ENCODE data around the gene LRRIQ1.

DNA sequence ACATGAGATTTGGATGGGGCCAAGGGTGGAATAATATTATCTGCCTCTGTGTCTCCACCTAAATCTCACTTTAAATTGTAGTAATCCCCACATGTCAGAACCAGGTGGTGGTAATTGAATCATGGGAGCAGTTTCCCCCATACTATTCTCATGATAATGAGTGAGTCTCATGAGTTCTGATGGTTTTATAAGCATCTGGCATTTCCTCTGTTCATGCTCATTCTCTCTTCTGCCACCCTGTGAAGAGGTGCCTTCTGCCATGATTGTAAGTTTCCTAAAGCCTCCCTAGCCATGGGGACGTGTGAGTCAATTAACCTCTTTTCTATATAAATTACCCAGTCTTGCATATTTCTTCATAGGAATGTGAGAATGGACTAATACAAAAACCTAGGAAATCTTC is 29.9 kb upstream of the LRRIQ1 start:
- TF ChIP-seq NBN (conservative IDR thresholded peaks at IDR 0.05) (no peak), ZNF891 (CRISPR knock-in tag; IDR thresholded peaks at IDR 0.05) (no peak), NFRKB (IDR thresholded peaks at IDR 0.05) (no peak), POLR2A (IDR thresholded peaks at IDR 0.05; ENCODE audit: insufficient read depth in 1 of 2, low read depth in 2 of 2, low read length in 2 of 2) (no peak), ONECUT2 (CRISPR knock-in tag; IDR thresholded peaks at IDR 0.05) (no peak), TCF7 (IDR thresholded peaks at IDR 0.05; ENCODE audit: low read depth) (no peak), TEAD3 (CRISPR knock-in tag; optimal IDR thresholded peaks at IDR 0.05; ENCODE audit: borderline replicate concordance) (no peak), GZF1 (CRISPR knock-in tag; IDR thresholded peaks at IDR 0.05) (no peak), ARNTL (CRISPR knock-in tag; IDR thresholded peaks at IDR 0.05) (no peak), JUND (CRISPR knock-in tag; IDR thresholded peaks at IDR 0.05) (no peak)
- TF ChIP-seq, protein P1, sequence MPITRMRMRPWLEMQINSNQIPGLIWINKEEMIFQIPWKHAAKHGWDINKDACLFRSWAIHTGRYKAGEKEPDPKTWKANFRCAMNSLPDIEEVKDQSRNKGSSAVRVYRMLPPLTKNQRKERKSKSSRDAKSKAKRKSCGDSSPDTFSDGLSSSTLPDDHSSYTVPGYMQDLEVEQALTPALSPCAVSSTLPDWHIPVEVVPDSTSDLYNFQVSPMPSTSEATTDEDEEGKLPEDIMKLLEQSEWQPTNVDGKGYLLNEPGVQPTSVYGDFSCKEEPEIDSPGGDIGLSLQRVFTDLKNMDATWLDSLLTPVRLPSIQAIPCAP (CRISPR knock-in tag; IDR thresholded peaks at IDR 0.05; ENCODE audit: low read depth), result no peak
